GM12878 (cell line): Measurements from ENCODE around the gene RNPS1. TPM values are rescaled to one million over a fixed set of nuclear protein-coding genes. Genes with fewer than 3 reads are reported as not detected.
A peak's percentile ranks its signal among the peaks of the same experiment; 100 is the strongest.

Experiments
- ATAC-seq: fragments of 200-7000 bp; cut with Tn5 transposase; 3 replicates; pipeline ENCODE4 v1.9.1; 2020; ENCODE audit warnings: mild to moderate bottlenecking, moderate library complexity
- Bru-seq: library from RNA; stranded (reverse); fragments of 400-500 nt; gene quantifications from one replicate; lab custom pipeline; 2021; lab: Mats Ljungman, UMichigan
- BruChase-seq, 2 experiments: library from RNA; stranded (reverse); fragments of 400-500 nt; gene quantifications; one replicate each; lab custom pipeline; 2021; lab: Mats Ljungman, UMichigan
- BruUV-seq: library from RNA; stranded (reverse); fragments of 400-500 nt; replicated peaks from 2 replicates; lab custom pipeline; 2021; lab: Mats Ljungman, UMichigan
- CTCF ChIA-PET: fragments of 300-600 bp; sonication (Branson Sonifier 250); formaldehyde crosslinking; extraction: SDS; loops from one replicate; lab custom pipeline; 2021; ENCODE audit warnings: inconsistent platforms; lab: Yijun Ruan, JAX
- POLR2A ChIA-PET: fragments of 350-600 bp; formaldehyde crosslinking; extraction: SDS; loops from one replicate; lab custom pipeline; 2021; ENCODE audit warnings: inconsistent platforms; lab: Charles Lee
- RAD21 ChIA-PET: fragments of 300-600 bp; sonication (Branson Sonifier 250); formaldehyde crosslinking; loops from one replicate; lab custom pipeline; 2023; ENCODE audit warnings: antibody characterized with exemption; ENCODE audit not compliant: unreplicated experiment; lab: Charles Lee
- SMC1A ChIA-PET: fragments of 300-600 bp; sonication (Branson Sonifier 250); formaldehyde crosslinking; loops from one replicate; lab custom pipeline; 2023; ENCODE audit not compliant: unreplicated experiment, uncharacterized antibody; lab: Charles Lee
- DNase-seq: peaks from one replicate; pipeline ENCODE4 v3.0.0-alpha.2; 2011; ENCODE audit warnings: low read depth, low spot score
- FAIRE-seq: peaks from 3 replicates; lab custom pipeline; 2011; peaks lifted over from hg19 to GRCh38; lab: Jason Lieb, UNC
- H2AFZ ChIP-seq: 2 replicates; pipeline ENCODE4 v1.6.0; 2011; ENCODE audit warnings: low read depth, low read length, control low read depth; ENCODE audit not compliant: control insufficient read depth
- H3K27ac ChIP-seq: 2 replicates; pipeline ENCODE4 v1.5.1; 2011; ENCODE audit warnings: control low read depth; ENCODE audit not compliant: control insufficient read depth, insufficient read depth
- H3K27me3 ChIP-seq, 2 experiments: replicated peaks in 1 of 2; 2 replicates each; pipeline versions ENCODE4 v1.6.0 to v1.6.1; 2011; ENCODE audit warnings: low read length in 1 of 2; ENCODE audit not compliant: control insufficient read depth in 2 of 2, insufficient read depth in 2 of 2
- H3K36me3 ChIP-seq, 2 experiments: 2 replicates each; pipeline ENCODE4 v1.5.1; 2011; ENCODE audit warnings: low read length in 1 of 2; ENCODE audit not compliant: control insufficient read depth in 2 of 2, insufficient read depth in 2 of 2
- H3K4me1 ChIP-seq: 2 replicates; pipeline ENCODE4 v1.6.1; 2011; ENCODE audit warnings: mild to moderate bottlenecking, low read length, moderate library complexity, mixed read lengths; ENCODE audit not compliant: control insufficient read depth, insufficient read depth
- H3K4me2 ChIP-seq: 2 replicates; pipeline ENCODE4 v1.6.0; 2011; ENCODE audit warnings: control low read depth; ENCODE audit not compliant: control insufficient read depth, insufficient read depth
- H3K4me3 ChIP-seq: fragments of 200-600 bp; sonication (generic); 2 replicates; pipeline ENCODE4 v1.5.1; 2016
- H3K79me2 ChIP-seq: 2 replicates; pipeline ENCODE4 v1.6.0; 2011; ENCODE audit warnings: low read length; ENCODE audit not compliant: control insufficient read depth, insufficient read depth
- H3K9ac ChIP-seq: 2 replicates; pipeline ENCODE4 v1.8.0; 2011; ENCODE audit warnings: low read length, control low read depth, mixed read lengths; ENCODE audit not compliant: control insufficient read depth, insufficient read depth
- H3K9me3 ChIP-seq: replicated peaks from 3 replicates; pipeline ENCODE4 v1.5.1; 2011; ENCODE audit warnings: mild to moderate bottlenecking, low read length; ENCODE audit not compliant: control insufficient read depth, insufficient read depth
- H4K20me1 ChIP-seq: 2 replicates; pipeline ENCODE4 v1.6.0; 2011; ENCODE audit not compliant: control insufficient read depth, insufficient read depth
- ATF7 ChIP-seq: fragments of 450-650 bp; IDR thresholded peaks from 2 replicates; pipeline ENCODE4 v1.6.1; 2016; ENCODE audit warnings: low read depth, mild to moderate bottlenecking
- CBX5 ChIP-seq: sonication (generic); IDR thresholded peaks from 2 replicates; pipeline ENCODE4 v1.6.1; 2016; ENCODE audit warnings: low read depth, moderate library complexity, mild to moderate bottlenecking, inconsistent platforms
- JUND ChIP-seq: IDR thresholded peaks from 2 replicates; pipeline ENCODE4 v1.6.1; 2012; ENCODE audit warnings: low read depth, mild to moderate bottlenecking, low read length, improper control_type of control experiment, moderate library complexity
- KAT2A ChIP-seq: conservative IDR thresholded peaks from 2 replicates; pipeline ENCODE4 v1.6.1; 2011; ENCODE audit warnings: low read depth, low read length; ENCODE audit not compliant: control insufficient read depth
- LARP7 ChIP-seq: fragments of 450-650 bp; IDR thresholded peaks from 2 replicates; pipeline ENCODE4 v1.6.1; 2017; ENCODE audit warnings: mild to moderate bottlenecking
- NFIC ChIP-seq: IDR thresholded peaks from 2 replicates; pipeline ENCODE4 v1.6.1; 2012; ENCODE audit warnings: low read depth, mild to moderate bottlenecking, inconsistent platforms, low read length, moderate library complexity
- NFXL1 ChIP-seq: fragments of 450-650 bp; IDR thresholded peaks from 2 replicates; pipeline ENCODE4 v1.6.1; 2017; ENCODE audit warnings: antibody characterized with exemption, mild to moderate bottlenecking, borderline replicate concordance
- NR2F1 ChIP-seq: fragments of 450-650 bp; conservative IDR thresholded peaks from 2 replicates; pipeline ENCODE4 v1.6.1; 2017; ENCODE audit warnings: mild to moderate bottlenecking
- PML ChIP-seq: IDR thresholded peaks from 2 replicates; pipeline ENCODE4 v1.6.1; 2012; ENCODE audit warnings: low read length, inconsistent platforms
- ZNF384 ChIP-seq: IDR thresholded peaks from 2 replicates; pipeline ENCODE4 v1.6.1; 2012; ENCODE audit warnings: low read depth, mild to moderate bottlenecking, low read length, improper control_type of control experiment, borderline replicate concordance
- WGBS: methylation state at CpG from one replicate; pipeline ENCODE4 v1.1.6; 2016; ENCODE audit warnings: low lambda C conversion rate; ENCODE audit not compliant: insufficient replicate concordance, insufficient coverage; ENCODE audit errors: missing lambda C conversion rate; 5-methylcytosine and 5-hydroxymethylcytosine counted together
- in situ Hi-C: fragments of 300-500 bp; cut with MboI; formaldehyde crosslinking; loops from 9 replicates; pipeline ENCODE4 v1.14.3; 2018; ENCODE audit warnings: mixed read lengths
- intact Hi-C: fragments of 100-400 bp; cut with micrococcal nuclease; formaldehyde crosslinking; loops from one replicate; pipeline ENCODE4 v1.14.2; 2022; ENCODE audit not compliant: unreplicated experiment
- long read RNA-seq, 2 experiments: library from polyadenylated mRNA; unstranded; transcript quantifications; one replicate each; pipeline ENCODE4 v2.0.0, GENCODE V29; 2019 to 2020
- polyA minus RNA-seq, 3 experiments: library from RNA; depleted of rRNA, polyadenylated mRNA; stranded (reverse); fragments of >200 nt; gene quantifications; 2 replicates each; pipeline ENCODE4 v1.2.3, GENCODE V29; 2011
- polyA plus RNA-seq, 11 experiments: library from polyadenylated mRNA; depleted of rRNA in 4 of 11; unstranded in 6 of 11; stranded (reverse) in 5 of 11; fragments of >200 nt; fragmentation: Nextera tagmentation in 4 of 11; fragmentation: Illumina TruSeq in 1 of 11; extraction: Ambion mirVana in 4 of 11; extraction: Trizol in 1 of 11; gene quantifications; 1 replicate in 1 of 11; 2 replicates in 10 of 11; pipeline versions ENCODE4 v1.2.1 to v1.2.3, GENCODE V29; 2011 to 2016; ENCODE audit warnings: inconsistent platforms in 2 of 11, missing spikeins in 2 of 11, low read depth in 1 of 11
- total RNA-seq, 4 experiments: library from RNA; depleted of rRNA in 3 of 4; stranded (reverse); fragments of >200 nt in 3 of 4; fragmentation: Illumina TruSeq in 1 of 4; extraction: Trizol in 1 of 4; gene quantifications; 2 replicates each; pipeline versions ENCODE4 v1.2.1 to v1.2.3, GENCODE V29; 2013 to 2021
- TF ChIP-seq, protein P1 (sequence below): fragments of 450-650 bp; IDR thresholded peaks from 2 replicates; pipeline ENCODE4 v1.6.1; 2016; ENCODE audit warnings: mild to moderate bottlenecking, moderate library complexity, borderline replicate concordance
- TF ChIP-seq, protein P2 (sequence below): IDR thresholded peaks from 2 replicates; pipeline ENCODE4 v1.6.1; 2012; ENCODE audit warnings: low read depth, low read length, improper control_type of control experiment

RNPS1 gene
- total RNA-seq (2013; cell fraction: nucleolus; rRNA removed) = 176 and 199 TPM in 2 replicates
- total RNA-seq (2014; rRNA removed) (169 and 185 TPM in 2 replicates), total RNA-seq (2014; rRNA removed; fragmentation: Illumina TruSeq; extraction: Trizol) (125 and 137 TPM in 2 replicates), total RNA-seq (2021) (246 and 258 TPM in 2 replicates), polyA plus RNA-seq (2011; rRNA removed) (96.9 and 128 TPM in 2 replicates), polyA plus RNA-seq (2014; fragmentation: Illumina TruSeq; extraction: Trizol) (79.8 and 192 TPM in 2 replicates), polyA plus RNA-seq (2014; fragmentation: Nextera tagmentation; extraction: Ambion mirVana) (10 to 100 TPM; 38.2 to 63.5 TPM), polyA plus RNA-seq (2014; rRNA removed) (276 and 288 TPM in 2 replicates), polyA plus RNA-seq (2016; fragmentation: Nextera tagmentation; extraction: Ambion mirVana) (100 to 1,000 TPM; 358 to 359 TPM), polyA minus RNA-seq (2011; rRNA and poly(A)+ RNA removed) (91.6 and 162 TPM in 2 replicates), Bru-seq, nascent RNA (percentile 96 among the genes with signal in this experiment), BruChase-seq, experiment 1, labeled RNA remaining after a 6-hour chase (percentile 97 among the genes with signal in this experiment), BruChase-seq, experiment 2, labeled RNA remaining after a 2-hour chase (percentile 97 among the genes with signal in this experiment)
- 125 TPM for polyA plus RNA-seq (2011; ENCODE audit: low read depth)
- 244 and 298 TPM in 2 replicates for polyA plus RNA-seq (2011; cell fraction: cytosol; rRNA removed)
- polyA plus RNA-seq (2011; cell fraction: nucleus; rRNA removed) = 175 and 214 TPM in 2 replicates
- 153 and 198 TPM in 2 replicates for polyA plus RNA-seq (2012)
- polyA minus RNA-seq (2011; cell fraction: cytosol; rRNA and poly(A)+ RNA removed) = 65.8 and 76.7 TPM in 2 replicates
- polyA minus RNA-seq (2011; cell fraction: nucleus; rRNA and poly(A)+ RNA removed) = 52.1 and 94.6 TPM in 2 replicates
- long read RNA-seq, experiment 1, transcript RNPS1-220 (7 exons, 2,037 nt) = major isoform, 96 of 241 reads
- long read RNA-seq, experiment 1, transcript RNPS1-202 (8 exons, 2,241 nt) = minor isoform, 89 of 241 reads
- long read RNA-seq, experiment 1, transcript RNPS1-219 (6 exons, 1,685 nt) = minor isoform, 9 of 241 reads
- long read RNA-seq, experiment 1, transcript RNPS1-203 (8 exons, 2,069 nt) = minor isoform, 18 of 241 reads
- long read RNA-seq, experiment 1, partial matches to known transcripts = 4 of 241 reads
- long read RNA-seq, experiment 1, other reads (novel, unspliced or antisense) = 15 of 241 reads
- long read RNA-seq, experiment 2, transcript RNPS1-220 (7 exons, 2,037 nt) = minor isoform, 32 of 138 reads
- long read RNA-seq, experiment 2, transcript RNPS1-202 (8 exons, 2,241 nt) = major isoform, 39 of 138 reads
- long read RNA-seq, experiment 2, transcript RNPS1-226 (5 exons, 735 nt) = minor isoform, 6 of 138 reads
- long read RNA-seq, experiment 2, partial matches to known transcripts = 9 of 138 reads
- long read RNA-seq, experiment 2, other reads (novel, unspliced or antisense) = 46 of 138 reads

DNA sequence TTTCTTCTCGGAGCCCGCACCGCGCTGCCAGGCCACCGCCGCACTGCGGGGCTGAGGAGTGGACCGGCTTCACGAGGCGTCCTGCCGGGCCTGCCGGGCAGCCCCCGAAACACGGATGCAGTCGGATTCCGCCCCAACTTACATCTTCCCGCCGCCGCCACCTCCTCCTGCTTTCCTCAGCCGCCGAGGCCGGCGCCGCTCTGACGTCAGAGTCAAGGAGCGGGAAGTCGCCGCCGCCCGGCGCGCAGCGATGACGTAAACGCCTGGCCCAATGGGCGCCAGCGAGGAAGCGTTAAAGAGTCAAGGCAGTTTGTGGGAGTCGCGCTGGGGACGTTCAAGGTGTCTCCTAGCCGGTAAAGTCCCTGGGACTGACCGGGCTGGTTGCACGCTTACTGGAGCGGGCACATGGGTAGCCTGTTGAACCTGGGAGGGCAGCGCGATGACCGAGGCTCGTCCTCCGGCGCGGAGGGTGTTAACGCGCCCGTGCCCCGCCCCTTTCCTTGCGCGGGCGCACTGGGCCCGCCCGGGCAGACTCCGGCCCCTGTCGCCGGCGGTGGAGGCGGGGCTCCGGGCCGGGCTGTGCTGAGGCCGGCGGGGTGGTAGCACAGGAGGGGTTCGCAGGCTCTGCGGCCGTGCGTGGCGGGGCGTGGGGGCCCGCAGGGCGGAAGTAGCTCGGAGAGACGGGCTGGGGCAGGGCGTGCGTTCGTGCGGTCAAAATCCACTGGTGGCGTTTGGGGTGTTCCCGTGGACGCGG lies at the start of gene RNPS1:
TSS of gene RNPS1 (minus strand) at position 214 of the 754 bp plus-strand sequence. CDS start 3,483 bp downstream, outside the sequence.
- peak; percentile 80 for DNase-seq
- Histone ChIP-seq H3K4me1 (peaks cover 11% of the 10 kb centered on the region), H4K20me1 (peaks cover 16% of the 10 kb centered on the region), H3K79me2 (peaks cover 53% of the 10 kb centered on the region), H3K36me3 (peaks cover 8 to 14% of the 10 kb centered on the region in 2 experiments; a peak in 3 of 4 replicates), H3K27me3 (no peaks in the 10 kb centered on the region), H3K9ac (peak within 1 kb of the TSS; percentile 78), H3K4me3 (peak within 1 kb of the TSS; percentile 79), H3K27ac (peak within 1 kb of the TSS; percentile 90), H2AFZ (peak within 1 kb of the TSS; percentile 97), H3K4me2 (peak within 1 kb of the TSS; percentile 79), H3K9me3 (no peaks in the 10 kb centered on the region)
- SMC1A ChIA-PET = interaction anchor here (1.1 kb wide), 1 partner anchor 16 kb away, joined by 4 read pairs; the partner anchor contains the start of gene ECI1
- FAIRE-seq = peak; percentile 88
- under 1% methylated on average over 79 of the region's 88 CpGs for whole genome bisulfite sequencing
- no TSS peak for BruUV-seq
- RAD21 ChIA-PET = no interaction called here
- peak; percentile 96 for ATAC-seq
- in situ Hi-C loops = no loop called here
- intact Hi-C loops = loop anchor here (10.0 kb wide), 1 partner anchor 237 kb away; no protein-coding TSS in a partner anchor
- CTCF ChIA-PET = no interaction called here
- POLR2A ChIA-PET = interaction anchor here (0.7 to 0.9 kb wide), 2 partner anchors 17 to 304 kb away, joined by 3 read pairs; partner anchors contain the start of genes ECI1 and RPS2
- no peak for TF ChIP-seq CBX5
- TF ChIP-seq NFXL1 = no peak
- TF ChIP-seq PML = peak; percentile 98
- TF ChIP-seq JUND = peak; percentile 60; the same call in 1 of the 2 replicates
- TF ChIP-seq ATF7 = peak; percentile 99
- TF ChIP-seq, protein P1, sequence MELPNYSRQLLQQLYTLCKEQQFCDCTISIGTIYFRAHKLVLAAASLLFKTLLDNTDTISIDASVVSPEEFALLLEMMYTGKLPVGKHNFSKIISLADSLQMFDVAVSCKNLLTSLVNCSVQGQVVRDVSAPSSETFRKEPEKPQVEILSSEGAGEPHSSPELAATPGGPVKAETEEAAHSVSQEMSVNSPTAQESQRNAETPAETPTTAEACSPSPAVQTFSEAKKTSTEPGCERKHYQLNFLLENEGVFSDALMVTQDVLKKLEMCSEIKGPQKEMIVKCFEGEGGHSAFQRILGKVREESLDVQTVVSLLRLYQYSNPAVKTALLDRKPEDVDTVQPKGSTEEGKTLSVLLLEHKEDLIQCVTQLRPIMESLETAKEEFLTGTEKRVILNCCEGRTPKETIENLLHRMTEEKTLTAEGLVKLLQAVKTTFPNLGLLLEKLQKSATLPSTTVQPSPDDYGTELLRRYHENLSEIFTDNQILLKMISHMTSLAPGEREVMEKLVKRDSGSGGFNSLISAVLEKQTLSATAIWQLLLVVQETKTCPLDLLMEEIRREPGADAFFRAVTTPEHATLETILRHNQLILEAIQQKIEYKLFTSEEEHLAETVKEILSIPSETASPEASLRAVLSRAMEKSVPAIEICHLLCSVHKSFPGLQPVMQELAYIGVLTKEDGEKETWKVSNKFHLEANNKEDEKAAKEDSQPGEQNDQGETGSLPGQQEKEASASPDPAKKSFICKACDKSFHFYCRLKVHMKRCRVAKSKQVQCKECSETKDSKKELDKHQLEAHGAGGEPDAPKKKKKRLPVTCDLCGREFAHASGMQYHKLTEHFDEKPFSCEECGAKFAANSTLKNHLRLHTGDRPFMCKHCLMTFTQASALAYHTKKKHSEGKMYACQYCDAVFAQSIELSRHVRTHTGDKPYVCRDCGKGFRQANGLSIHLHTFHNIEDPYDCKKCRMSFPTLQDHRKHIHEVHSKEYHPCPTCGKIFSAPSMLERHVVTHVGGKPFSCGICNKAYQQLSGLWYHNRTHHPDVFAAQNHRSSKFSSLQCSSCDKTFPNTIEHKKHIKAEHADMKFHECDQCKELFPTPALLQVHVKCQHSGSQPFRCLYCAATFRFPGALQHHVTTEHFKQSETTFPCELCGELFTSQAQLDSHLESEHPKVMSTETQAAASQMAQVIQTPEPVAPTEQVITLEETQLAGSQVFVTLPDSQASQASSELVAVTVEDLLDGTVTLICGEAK = peak; percentile 84
- TF ChIP-seq, protein P2, sequence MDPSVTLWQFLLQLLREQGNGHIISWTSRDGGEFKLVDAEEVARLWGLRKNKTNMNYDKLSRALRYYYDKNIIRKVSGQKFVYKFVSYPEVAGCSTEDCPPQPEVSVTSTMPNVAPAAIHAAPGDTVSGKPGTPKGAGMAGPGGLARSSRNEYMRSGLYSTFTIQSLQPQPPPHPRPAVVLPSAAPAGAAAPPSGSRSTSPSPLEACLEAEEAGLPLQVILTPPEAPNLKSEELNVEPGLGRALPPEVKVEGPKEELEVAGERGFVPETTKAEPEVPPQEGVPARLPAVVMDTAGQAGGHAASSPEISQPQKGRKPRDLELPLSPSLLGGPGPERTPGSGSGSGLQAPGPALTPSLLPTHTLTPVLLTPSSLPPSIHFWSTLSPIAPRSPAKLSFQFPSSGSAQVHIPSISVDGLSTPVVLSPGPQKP = peak; percentile 22; the same call in 1 of the 2 replicates
- peak; percentile 90 for TF ChIP-seq LARP7
- TF ChIP-seq ZNF384 = no peak
- TF ChIP-seq KAT2A = peak; percentile 79; the same call in 1 of the 2 replicates
- no peak for TF ChIP-seq NFIC
- TF ChIP-seq NR2F1 = peak; percentile 91
